ENCODE measurements around the gene METAP1D.

The METAP1D gene

GRCh38 chr2:172091761-172092566 is 92.2 kb downstream of the METAP1D start:
- DNase-seq: no peak

GRCh38 chr2:172092716-172093415 is 93.1 kb downstream of the METAP1D start:
- no peak for DNase-seq

GRCh38 chr2:172093416-172094293 is 93.9 kb downstream of the METAP1D start:
- no peak for DNase-seq

- no peak for DNase-seq
Observed at GRCh38 chr2:172094294-172095145, 94.8 kb downstream of the METAP1D start.

- no peak for DNase-seq
Observed at GRCh38 chr2:172095146-172095904, 95.6 kb downstream of the METAP1D start.

GRCh38 chr2:172095905-172096625 is 96.3 kb downstream of the METAP1D start:
- no peak for DNase-seq

- no peak for DNase-seq
Observed at GRCh38 chr2:172096626-172097547, 97.1 kb downstream of the METAP1D start.

- no peak for DNase-seq
Observed at GRCh38 chr2:172097557-172098131, 97.9 kb downstream of the METAP1D start.

- no peak for DNase-seq
Observed at GRCh38 chr2:172098287-172098649, 98.5 kb downstream of the METAP1D start.

- no peak for DNase-seq
Observed at GRCh38 chr2:172098650-172099471, 99.1 kb downstream of the METAP1D start.

GRCh38 chr2:172099472-172100079 is 99.8 kb downstream of the METAP1D start:
- no peak for DNase-seq

- no peak for DNase-seq
Observed at GRCh38 chr2:172100080-172100934, 100.6 kb downstream of the METAP1D start.

- no peak for DNase-seq
Observed at GRCh38 chr2:172100935-172101820, 101.4 kb downstream of the METAP1D start.

- no peak for DNase-seq
Observed at GRCh38 chr2:172101821-172102390, 102.2 kb downstream of the METAP1D start.
